ENCODE measurements around the gene MS4A10. TPM values are rescaled to one million over a fixed set of nuclear protein-coding genes. Genes with fewer than 3 reads are reported as not detected.

Gene MS4A10
- polyA plus RNA-seq, 2 donors = not detected

DNA sequence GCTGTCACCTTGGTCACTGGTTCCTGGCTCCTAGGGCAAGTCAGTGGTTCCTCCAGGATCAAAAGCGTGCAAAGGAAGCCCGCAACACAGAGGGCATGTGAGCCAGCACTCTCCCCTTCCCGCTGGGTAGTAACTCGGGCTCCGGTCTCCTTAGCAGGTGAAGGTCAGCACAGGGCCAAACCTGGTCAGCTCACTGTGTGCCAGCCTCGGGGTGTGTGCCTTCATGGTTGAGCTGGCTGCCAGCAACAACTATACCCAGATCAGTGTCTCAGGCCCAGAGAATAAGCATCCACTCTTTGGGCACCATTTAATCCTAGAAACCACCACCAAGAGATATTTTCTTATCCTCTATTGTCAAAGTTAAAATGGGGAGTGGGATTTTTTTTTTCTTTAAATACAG lies 40.7 kb downstream of the MS4A10 start:
- no peaks in the 10 kb centered on the region for H3K27me3 ChIP-seq (ENCODE audit: control insufficient read depth in 1 of 2, insufficient read depth in 2 of 2, low read length in 2 of 2)
- WGBS, 2 donors = 65 to 80% methylated on average over 5 to 6 of the region's 6 CpGs
- H3K9me3 ChIP-seq (ENCODE audit: control insufficient read depth in 2 of 2, insufficient read depth in 1 of 2, low read depth in 1 of 2, low read length in 1 of 2) = no peaks in the 10 kb centered on the region
- H3K27ac ChIP-seq (ENCODE audit: low read depth in 2 of 2, low read length in 1 of 2) = no peak overlapping the region
- H3K36me3 ChIP-seq (ENCODE audit: control insufficient read depth in 2 of 2, insufficient read depth in 2 of 2, low read length in 1 of 2) = no peaks in the 10 kb centered on the region
- no peaks in the 10 kb centered on the region for H3K4me1 ChIP-seq (ENCODE audit: control insufficient read depth in 2 of 2, insufficient read depth in 2 of 2, low read length in 1 of 2)
- H3K4me3 ChIP-seq (ENCODE audit: low read depth in 1 of 2, low read length in 2 of 2) = no peak overlapping the region

DNA sequence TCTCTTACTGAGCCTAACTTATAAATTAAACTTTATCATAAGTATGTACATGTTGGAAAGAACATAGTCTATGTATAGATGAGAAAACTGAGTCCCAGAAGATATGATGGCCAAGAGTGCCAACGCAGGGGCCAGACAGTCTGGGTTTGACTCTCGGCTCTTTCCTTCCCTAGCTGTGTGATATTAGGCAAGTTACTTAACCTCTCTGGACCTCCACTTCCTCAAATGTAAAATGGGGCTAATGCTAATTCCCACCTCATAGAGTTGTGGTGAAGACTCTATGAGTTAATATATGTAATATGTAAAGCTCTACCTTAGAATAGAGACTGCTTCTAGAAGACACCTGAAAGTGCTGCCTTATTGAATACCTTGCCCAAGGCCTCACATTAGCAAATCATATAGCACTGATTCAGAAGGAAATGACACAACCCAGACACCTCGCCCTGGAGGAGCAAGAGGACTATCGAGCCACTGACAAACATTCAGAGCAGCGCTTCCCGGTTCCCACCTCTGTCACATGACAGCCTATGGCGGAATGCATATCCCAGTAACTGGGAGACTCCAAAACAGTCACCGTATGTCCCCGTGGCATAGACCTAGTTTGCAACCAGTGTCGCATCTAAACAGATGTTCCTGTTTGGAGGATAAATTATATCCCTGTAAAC lies 45.5 kb downstream of the MS4A10 start:
- no peak overlapping the region for H3K4me3 ChIP-seq (ENCODE audit: low read depth in 1 of 2, low read length in 2 of 2)

DNA sequence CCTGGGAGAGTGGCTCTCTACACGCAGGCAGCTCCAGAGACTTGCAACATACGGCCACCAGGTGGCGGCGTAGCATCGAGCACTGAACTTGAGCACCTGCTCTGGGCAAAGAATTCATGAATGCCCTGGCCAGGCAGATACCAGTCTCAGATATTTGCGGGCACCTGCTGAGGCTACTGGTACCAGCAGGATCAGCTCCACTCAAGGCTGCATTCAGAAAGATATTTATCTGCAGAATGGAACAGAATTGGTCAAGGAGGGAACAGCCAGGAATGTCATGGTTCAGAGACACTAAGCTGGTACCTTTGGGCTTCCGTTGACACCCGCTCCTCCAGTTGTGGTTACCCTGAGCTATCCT lies 46.0 kb downstream of the MS4A10 start:
- no peaks in the 10 kb centered on the region for H3K4me1 ChIP-seq (ENCODE audit: control insufficient read depth in 2 of 2, insufficient read depth in 2 of 2, low read length in 1 of 2)
- WGBS, 2 donors = 12 to 13% methylated on average over 8 of the region's 8 CpGs
- no peaks in the 10 kb centered on the region for H3K9me3 ChIP-seq (ENCODE audit: control insufficient read depth in 2 of 2, insufficient read depth in 1 of 2, low read depth in 1 of 2, low read length in 1 of 2)
- no peaks in the 10 kb centered on the region for H3K36me3 ChIP-seq (ENCODE audit: control insufficient read depth in 2 of 2, insufficient read depth in 2 of 2, low read length in 1 of 2)
- no peaks in the 10 kb centered on the region for H3K27me3 ChIP-seq (ENCODE audit: control insufficient read depth in 1 of 2, insufficient read depth in 2 of 2, low read length in 2 of 2)
- no peak overlapping the region for H3K27ac ChIP-seq (ENCODE audit: low read depth in 2 of 2, low read length in 1 of 2)
- H3K4me3 ChIP-seq (ENCODE audit: low read depth in 1 of 2, low read length in 2 of 2) = no peak overlapping the region

More for the DNA sequence above, 45.5 kb downstream of the MS4A10 start:
- Histone ChIP-seq H3K9me3 (ENCODE audit: control insufficient read depth in 2 of 2, insufficient read depth in 1 of 2, low read depth in 1 of 2, low read length in 1 of 2) (no peaks in the 10 kb centered on the region), H3K36me3 (ENCODE audit: control insufficient read depth in 2 of 2, insufficient read depth in 2 of 2, low read length in 1 of 2) (no peaks in the 10 kb centered on the region), H3K4me1 (ENCODE audit: control insufficient read depth in 2 of 2, insufficient read depth in 2 of 2, low read length in 1 of 2) (no peaks in the 10 kb centered on the region), H3K27ac (ENCODE audit: low read depth in 2 of 2, low read length in 1 of 2) (no peak overlapping the region), H3K27me3 (ENCODE audit: control insufficient read depth in 1 of 2, insufficient read depth in 2 of 2, low read length in 2 of 2) (no peaks in the 10 kb centered on the region)
- WGBS, 2 donors = 46 to 48% methylated on average over 10 of the region's 10 CpGs

DNA sequence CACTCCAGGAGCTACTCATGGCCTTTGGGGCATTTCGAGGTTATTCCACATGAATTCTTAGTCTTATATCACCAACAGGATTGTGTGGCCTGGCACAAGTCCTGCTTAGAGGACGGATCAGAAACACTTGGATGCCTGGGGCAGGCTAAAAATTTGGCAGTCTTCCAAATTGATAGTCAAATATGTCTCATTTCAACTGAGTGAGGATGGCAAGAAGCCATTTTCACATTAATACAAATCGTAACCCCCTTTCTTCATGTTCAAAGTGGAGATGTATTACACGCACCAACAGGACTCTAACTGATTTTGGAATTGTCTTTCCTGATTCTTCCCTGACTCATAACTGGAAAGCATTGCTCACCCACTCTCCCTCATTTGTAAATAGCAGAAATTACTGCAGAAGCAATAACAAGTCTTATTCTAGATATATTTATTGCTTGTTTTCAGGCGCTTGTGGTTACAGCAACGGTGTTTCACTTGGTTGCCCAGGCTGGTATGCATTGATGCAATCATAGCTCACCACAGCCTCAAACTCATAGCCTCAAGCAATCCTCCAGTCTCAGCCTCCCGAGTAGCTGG lies 46.5 kb downstream of the MS4A10 start:
- Histone ChIP-seq H3K36me3 (ENCODE audit: control insufficient read depth in 2 of 2, insufficient read depth in 2 of 2, low read length in 1 of 2) (no peaks in the 10 kb centered on the region), H3K27ac (ENCODE audit: low read depth in 2 of 2, low read length in 1 of 2) (no peak overlapping the region), H3K4me3 (ENCODE audit: low read depth in 1 of 2, low read length in 2 of 2) (no peak overlapping the region), H3K4me1 (ENCODE audit: control insufficient read depth in 2 of 2, insufficient read depth in 2 of 2, low read length in 1 of 2) (no peaks in the 10 kb centered on the region), H3K27me3 (ENCODE audit: control insufficient read depth in 1 of 2, insufficient read depth in 2 of 2, low read length in 2 of 2) (no peaks in the 10 kb centered on the region), H3K9me3 (ENCODE audit: control insufficient read depth in 2 of 2, insufficient read depth in 1 of 2, low read depth in 1 of 2, low read length in 1 of 2) (no peaks in the 10 kb centered on the region)
- 32 to 38% methylated on average over 7 of the region's 7 CpGs for whole genome bisulfite sequencing, 2 donors

DNA sequence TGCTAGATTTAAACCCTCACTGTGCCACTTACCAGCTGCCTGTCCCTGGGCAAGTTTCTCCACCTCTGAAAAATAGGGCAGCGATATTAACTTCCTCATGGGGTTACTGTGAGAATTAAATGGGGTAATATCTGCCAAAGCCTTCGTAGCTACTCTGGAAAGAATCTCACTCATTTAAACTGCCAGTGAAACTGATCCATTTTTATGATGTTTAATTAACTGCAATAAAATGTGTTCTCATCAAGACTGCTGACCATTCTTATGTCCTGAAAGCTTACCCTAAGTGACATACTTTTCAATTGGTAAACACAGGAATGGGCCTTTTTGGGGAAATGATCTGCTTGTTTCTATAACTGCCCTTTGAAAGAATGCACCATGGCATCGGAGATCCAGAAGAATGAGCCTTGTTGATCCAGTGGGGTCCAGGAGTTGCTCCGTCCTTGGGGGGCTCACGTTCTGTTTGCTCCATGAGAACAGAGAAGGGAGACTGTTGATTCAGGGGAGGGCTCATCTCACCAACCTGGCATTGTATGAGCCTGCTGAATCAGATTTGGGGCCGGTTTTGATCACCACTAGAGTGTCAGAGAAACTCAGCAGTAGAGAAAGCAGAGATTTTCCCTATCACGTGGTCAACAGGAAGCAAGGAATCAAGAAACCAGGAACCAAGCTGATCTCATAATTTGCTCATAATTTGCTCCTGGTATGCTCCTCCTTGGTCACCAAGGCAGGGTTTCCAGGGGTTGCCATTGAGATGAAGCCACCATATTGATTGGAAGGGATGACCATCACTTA lies 49.8 kb downstream of the MS4A10 start:
- 52 to 54% methylated on average over 7 of the region's 7 CpGs for WGBS, 2 donors
- Histone ChIP-seq H3K27ac (ENCODE audit: low read depth in 2 of 2, low read length in 1 of 2) (no peak overlapping the region), H3K27me3 (ENCODE audit: control insufficient read depth in 1 of 2, insufficient read depth in 2 of 2, low read length in 2 of 2) (no peaks in the 10 kb centered on the region), H3K4me3 (ENCODE audit: low read depth in 1 of 2, low read length in 2 of 2) (no peak overlapping the region), H3K9me3 (ENCODE audit: control insufficient read depth in 2 of 2, insufficient read depth in 1 of 2, low read depth in 1 of 2, low read length in 1 of 2) (no peaks in the 10 kb centered on the region), H3K36me3 (ENCODE audit: control insufficient read depth in 2 of 2, insufficient read depth in 2 of 2, low read length in 1 of 2) (no peaks in the 10 kb centered on the region), H3K4me1 (ENCODE audit: control insufficient read depth in 2 of 2, insufficient read depth in 2 of 2, low read length in 1 of 2) (no peaks in the 10 kb centered on the region)

DNA sequence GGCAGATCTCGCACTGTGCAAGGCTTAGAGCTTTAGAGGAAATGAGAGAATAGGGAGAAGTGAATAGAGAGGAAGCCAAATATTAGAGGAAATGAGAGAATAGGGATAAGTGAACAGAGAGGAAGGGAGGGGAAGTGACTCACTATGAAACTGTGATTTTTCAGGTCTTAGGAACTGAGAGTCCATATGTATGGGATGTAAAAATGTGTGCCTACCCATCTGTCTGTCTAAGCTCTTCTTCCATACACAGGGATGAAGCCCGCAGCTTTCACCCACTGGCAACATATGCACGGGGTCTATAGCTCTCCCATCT lies 50.4 kb downstream of the MS4A10 start:
- Histone ChIP-seq H3K36me3 (ENCODE audit: control insufficient read depth in 2 of 2, insufficient read depth in 2 of 2, low read length in 1 of 2) (no peaks in the 10 kb centered on the region), H3K4me1 (ENCODE audit: control insufficient read depth in 2 of 2, insufficient read depth in 2 of 2, low read length in 1 of 2) (peaks cover 0 to 1% of the 10 kb centered on the region in 2 donors), H3K4me3 (ENCODE audit: low read depth in 1 of 2, low read length in 2 of 2) (no peak overlapping the region), H3K27ac (ENCODE audit: low read depth in 2 of 2, low read length in 1 of 2) (no peak overlapping the region), H3K9me3 (ENCODE audit: control insufficient read depth in 2 of 2, insufficient read depth in 1 of 2, low read depth in 1 of 2, low read length in 1 of 2) (no peaks in the 10 kb centered on the region), H3K27me3 (ENCODE audit: control insufficient read depth in 1 of 2, insufficient read depth in 2 of 2, low read length in 2 of 2) (no peaks in the 10 kb centered on the region)
- WGBS, 2 donors = 80 to 83% methylated on average over 3 of the region's 3 CpGs

DNA sequence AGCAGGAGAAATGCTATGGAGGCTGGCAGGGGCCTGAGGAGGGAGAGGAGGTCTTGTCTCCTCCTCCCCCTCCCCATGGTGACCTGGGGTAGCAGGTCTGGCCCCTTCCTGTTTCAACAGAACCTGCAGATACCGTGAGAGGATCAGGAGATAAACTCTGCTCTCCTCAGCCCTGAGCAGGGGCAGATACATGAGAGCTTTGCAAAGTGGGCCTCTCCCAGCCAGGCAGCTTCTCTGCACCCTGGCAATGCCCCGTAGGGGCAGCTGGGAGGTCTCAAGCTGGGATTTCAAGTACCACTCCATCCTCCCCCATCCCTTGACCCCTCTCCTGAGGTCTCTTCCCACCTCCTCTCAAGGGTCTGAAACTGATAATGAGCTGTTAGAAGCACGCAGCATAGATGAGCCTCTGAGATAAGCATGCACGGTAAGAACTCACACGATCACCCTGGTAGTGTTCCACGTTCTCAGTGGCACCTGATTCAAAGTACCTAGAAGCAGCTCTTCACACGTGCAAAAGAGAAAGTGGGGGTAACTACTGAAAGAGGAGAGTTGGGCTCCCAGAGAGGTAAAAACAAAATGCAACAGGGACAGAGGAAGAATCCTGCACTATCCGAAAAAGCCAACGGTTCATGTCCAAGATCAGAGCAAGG lies 51.9 kb downstream of the MS4A10 start:
- Histone ChIP-seq H3K27me3 (ENCODE audit: control insufficient read depth in 1 of 2, insufficient read depth in 2 of 2, low read length in 2 of 2) (no peaks in the 10 kb centered on the region), H3K4me3 (ENCODE audit: low read depth in 1 of 2, low read length in 2 of 2) (no peak overlapping the region), H3K27ac (ENCODE audit: low read depth in 2 of 2, low read length in 1 of 2) (no peak overlapping the region), H3K4me1 (ENCODE audit: control insufficient read depth in 2 of 2, insufficient read depth in 2 of 2, low read length in 1 of 2) (peaks cover 0 to 5% of the 10 kb centered on the region in 2 donors), H3K9me3 (ENCODE audit: control insufficient read depth in 2 of 2, insufficient read depth in 1 of 2, low read depth in 1 of 2, low read length in 1 of 2) (no peaks in the 10 kb centered on the region), H3K36me3 (ENCODE audit: control insufficient read depth in 2 of 2, insufficient read depth in 2 of 2, low read length in 1 of 2) (no peaks in the 10 kb centered on the region)
- whole genome bisulfite sequencing, 2 donors = 70 to 71% methylated on average over 9 of the region's 9 CpGs

DNA sequence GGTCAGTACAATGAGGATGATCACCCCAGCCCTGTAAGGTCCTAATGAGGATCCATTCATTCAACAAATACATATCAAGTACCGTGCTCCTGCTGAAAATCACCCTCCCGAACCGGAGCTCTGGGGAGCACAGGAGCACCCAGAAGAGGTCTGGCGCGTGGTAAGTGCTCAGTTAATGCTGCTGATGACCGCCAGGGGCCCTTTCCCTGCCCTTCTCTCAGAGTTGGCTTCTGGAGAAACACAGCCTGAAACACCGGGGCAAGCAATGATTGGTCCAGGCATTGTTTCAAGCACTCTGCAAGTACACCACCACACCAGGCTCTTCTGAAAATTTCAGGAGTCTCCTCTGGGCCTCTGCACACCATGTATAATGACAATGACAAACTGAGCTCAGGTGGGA lies 53.0 kb downstream of the MS4A10 start:
- Histone ChIP-seq H3K9me3 (ENCODE audit: control insufficient read depth in 2 of 2, insufficient read depth in 1 of 2, low read depth in 1 of 2, low read length in 1 of 2) (no peaks in the 10 kb centered on the region), H3K27ac (ENCODE audit: low read depth in 2 of 2, low read length in 1 of 2) (no peak overlapping the region), H3K4me3 (ENCODE audit: low read depth in 1 of 2, low read length in 2 of 2) (no peak overlapping the region), H3K27me3 (ENCODE audit: control insufficient read depth in 1 of 2, insufficient read depth in 2 of 2, low read length in 2 of 2) (no peaks in the 10 kb centered on the region), H3K36me3 (ENCODE audit: control insufficient read depth in 2 of 2, insufficient read depth in 2 of 2, low read length in 1 of 2) (no peaks in the 10 kb centered on the region), H3K4me1 (ENCODE audit: control insufficient read depth in 2 of 2, insufficient read depth in 2 of 2, low read length in 1 of 2) (peaks cover 3 to 5% of the 10 kb centered on the region in 2 donors)
- 83 to 86% methylated on average over 7 of the region's 7 CpGs for WGBS, 2 donors

DNA sequence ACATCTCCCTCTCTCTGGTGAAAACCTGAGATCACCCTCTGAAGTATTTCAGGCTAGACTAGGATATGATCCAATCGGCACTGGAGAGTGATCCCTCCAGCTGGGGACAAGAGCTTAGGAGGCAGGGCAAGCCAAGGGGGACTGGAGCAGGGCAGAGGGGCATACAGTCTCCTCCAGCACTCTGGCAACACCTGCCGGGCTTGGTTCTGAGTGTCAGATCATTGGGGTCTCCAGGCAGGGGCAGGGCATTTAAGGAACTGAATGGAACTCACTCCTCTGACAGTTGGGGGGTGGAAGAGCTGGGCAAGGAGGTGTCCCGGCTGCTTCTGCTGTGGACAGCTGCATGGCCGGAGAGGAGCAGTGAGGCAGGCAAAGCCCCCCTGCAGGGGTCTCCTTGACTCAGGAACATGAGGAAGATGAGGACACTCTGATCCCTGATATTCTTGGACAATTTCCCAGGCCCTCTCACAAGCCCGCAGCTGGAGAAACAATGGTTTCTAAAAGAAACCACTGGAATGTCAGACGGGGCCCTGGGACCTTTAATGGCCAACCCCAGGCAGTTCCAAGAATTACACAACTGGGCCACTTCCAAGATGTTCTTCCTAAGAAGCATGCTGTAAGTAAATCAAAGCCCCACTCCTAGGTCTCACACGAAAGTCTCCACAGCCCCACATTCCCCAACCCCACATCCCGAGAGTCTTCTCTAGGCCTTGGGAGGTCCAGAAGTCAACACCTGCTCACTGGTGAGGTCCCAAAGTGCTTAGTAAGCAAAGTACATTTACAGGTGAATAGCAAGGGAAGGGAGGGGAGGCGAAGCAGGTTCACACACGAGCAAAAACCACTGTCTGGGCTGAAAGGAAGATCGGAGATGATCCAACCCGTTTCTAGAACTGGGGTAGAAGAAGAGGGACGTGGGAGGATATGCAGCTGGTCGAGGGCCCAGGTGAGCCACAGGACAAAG lies 55.6 kb downstream of the MS4A10 start:
- no peaks in the 10 kb centered on the region for H3K36me3 ChIP-seq (ENCODE audit: control insufficient read depth in 2 of 2, insufficient read depth in 2 of 2, low read length in 1 of 2)
- WGBS, 2 donors = 69 to 76% methylated on average over 14 of the region's 14 CpGs
- H3K27me3 ChIP-seq (ENCODE audit: control insufficient read depth in 1 of 2, insufficient read depth in 2 of 2, low read length in 2 of 2) = no peaks in the 10 kb centered on the region
- H3K4me3 ChIP-seq (ENCODE audit: low read depth in 1 of 2, low read length in 2 of 2) = no peak overlapping the region
- H3K27ac ChIP-seq (ENCODE audit: low read depth in 2 of 2, low read length in 1 of 2) = peak overlapping the region; percentile 44 to 50
- no peaks in the 10 kb centered on the region for H3K9me3 ChIP-seq (ENCODE audit: control insufficient read depth in 2 of 2, insufficient read depth in 1 of 2, low read depth in 1 of 2, low read length in 1 of 2)
- peaks cover 11 to 15% of the 10 kb centered on the region in 2 donors for H3K4me1 ChIP-seq (ENCODE audit: control insufficient read depth in 2 of 2, insufficient read depth in 2 of 2, low read length in 1 of 2)

All from esophagus (tissue), 2 donors.